ENCODE data around the gene CLEC12A. TPM values are rescaled to one million over a fixed set of nuclear protein-coding genes. Genes with fewer than 3 reads are reported as not detected.
"Not testable (repeated sequence)": the region's sequence is repeated elsewhere in the genome, so short reads cannot be mapped to it uniquely, and the experiment has no call there.

The CLEC12A gene
- total RNA-seq, 4 donors from 2014 or later: 0.75 to 6.5 (median 1.7) TPM

DNA sequence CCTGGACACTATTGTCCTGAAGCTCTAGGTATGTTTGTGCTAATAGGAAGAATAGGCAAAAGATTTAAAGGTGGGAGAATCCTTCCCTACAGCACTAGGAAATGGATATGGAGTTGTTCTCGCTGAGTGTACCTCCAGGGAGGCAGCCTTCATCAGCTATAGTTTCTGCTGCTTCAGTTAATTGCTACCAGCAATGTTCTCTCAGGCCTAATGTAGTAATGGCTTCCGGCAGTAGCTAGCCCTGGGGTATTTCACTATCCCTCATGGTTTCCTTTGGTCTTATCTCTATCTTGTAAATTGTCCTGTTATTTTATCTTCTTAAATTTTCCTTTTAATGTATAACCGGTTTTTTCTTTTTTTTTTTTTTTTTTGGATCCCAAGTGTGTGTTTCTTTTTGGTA, 9.3 kb upstream of the CLEC12A start:
- TF ChIP-seq, protein P1, sequence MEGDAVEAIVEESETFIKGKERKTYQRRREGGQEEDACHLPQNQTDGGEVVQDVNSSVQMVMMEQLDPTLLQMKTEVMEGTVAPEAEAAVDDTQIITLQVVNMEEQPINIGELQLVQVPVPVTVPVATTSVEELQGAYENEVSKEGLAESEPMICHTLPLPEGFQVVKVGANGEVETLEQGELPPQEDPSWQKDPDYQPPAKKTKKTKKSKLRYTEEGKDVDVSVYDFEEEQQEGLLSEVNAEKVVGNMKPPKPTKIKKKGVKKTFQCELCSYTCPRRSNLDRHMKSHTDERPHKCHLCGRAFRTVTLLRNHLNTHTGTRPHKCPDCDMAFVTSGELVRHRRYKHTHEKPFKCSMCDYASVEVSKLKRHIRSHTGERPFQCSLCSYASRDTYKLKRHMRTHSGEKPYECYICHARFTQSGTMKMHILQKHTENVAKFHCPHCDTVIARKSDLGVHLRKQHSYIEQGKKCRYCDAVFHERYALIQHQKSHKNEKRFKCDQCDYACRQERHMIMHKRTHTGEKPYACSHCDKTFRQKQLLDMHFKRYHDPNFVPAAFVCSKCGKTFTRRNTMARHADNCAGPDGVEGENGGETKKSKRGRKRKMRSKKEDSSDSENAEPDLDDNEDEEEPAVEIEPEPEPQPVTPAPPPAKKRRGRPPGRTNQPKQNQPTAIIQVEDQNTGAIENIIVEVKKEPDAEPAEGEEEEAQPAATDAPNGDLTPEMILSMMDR (IDR thresholded peaks at IDR 0.05): no peak
- DNase-seq (ENCODE audit: low spot score) (no peak), ATAC-seq (ENCODE audit: low FRiP score) (no peak)

DNA sequence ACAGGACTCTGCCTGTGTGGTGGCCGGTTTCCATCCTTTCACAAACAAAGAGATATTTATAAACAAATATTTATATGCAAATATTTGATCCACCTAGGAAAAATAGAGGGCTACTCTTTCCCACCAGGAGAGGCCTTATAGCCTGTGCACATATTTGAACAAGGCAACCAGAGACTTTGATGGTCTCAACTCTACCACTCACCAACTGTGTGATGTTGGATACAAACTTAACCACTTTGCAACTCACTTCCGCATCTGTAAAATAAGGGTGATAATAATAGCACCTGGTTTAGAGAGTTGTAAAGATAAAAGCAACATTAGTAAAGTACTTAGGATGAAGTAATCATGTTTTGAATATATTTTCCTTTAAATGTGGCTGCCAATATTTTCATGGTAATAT, 1.5 kb upstream of the CLEC12A start:
- no peak for ATAC-seq (ENCODE audit: low FRiP score)
- TF ChIP-seq, protein P1 (IDR thresholded peaks at IDR 0.05): no peak
- no peak for DNase-seq (ENCODE audit: low spot score)

DNA sequence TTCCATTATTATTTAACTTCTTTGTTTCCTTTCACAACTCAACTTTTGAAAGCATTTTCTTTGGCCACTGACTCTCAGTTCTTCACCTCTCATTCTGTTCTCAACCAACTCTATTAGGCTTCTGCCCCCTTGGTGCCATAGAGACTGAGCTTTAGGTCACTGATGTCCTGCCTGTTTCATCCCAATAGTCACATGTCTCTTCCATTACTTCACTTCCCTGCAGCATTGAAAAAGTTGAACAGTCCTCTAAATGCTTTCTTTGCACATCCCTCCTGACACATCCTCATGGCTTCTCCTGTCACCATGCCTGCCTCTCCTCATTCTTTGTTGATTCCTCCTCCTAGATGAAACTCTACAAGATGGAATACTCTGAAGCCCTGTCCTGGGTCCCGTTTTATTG, 2.7 kb downstream of the CLEC12A start:
- DNase-seq (ENCODE audit: low spot score) (no peak), ATAC-seq (ENCODE audit: low FRiP score) (no peak)
- TF ChIP-seq, protein P1 (IDR thresholded peaks at IDR 0.05): no peak

DNA sequence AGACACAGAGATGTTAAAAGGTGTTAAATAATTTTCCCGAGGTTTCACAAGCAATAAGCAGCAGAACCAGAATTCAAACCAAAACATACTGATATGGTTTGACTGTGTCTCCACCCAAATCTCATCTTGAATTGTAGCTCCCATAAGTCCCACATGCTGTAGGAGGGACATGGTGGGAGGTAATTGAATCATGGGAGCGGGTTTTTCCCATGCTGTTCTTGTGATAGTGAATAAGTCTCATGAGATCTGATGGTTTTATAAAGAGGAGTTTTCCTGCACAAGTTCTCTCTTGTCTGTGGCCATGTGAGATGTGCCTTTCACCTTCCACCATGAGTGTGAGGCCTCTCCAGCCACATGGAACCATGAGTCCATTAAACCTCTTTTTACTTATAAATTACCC, 3.5 kb downstream of the CLEC12A start:
- not testable (repeated sequence) for DNase-seq (ENCODE audit: low spot score); ATAC-seq (ENCODE audit: low FRiP score)

DNA sequence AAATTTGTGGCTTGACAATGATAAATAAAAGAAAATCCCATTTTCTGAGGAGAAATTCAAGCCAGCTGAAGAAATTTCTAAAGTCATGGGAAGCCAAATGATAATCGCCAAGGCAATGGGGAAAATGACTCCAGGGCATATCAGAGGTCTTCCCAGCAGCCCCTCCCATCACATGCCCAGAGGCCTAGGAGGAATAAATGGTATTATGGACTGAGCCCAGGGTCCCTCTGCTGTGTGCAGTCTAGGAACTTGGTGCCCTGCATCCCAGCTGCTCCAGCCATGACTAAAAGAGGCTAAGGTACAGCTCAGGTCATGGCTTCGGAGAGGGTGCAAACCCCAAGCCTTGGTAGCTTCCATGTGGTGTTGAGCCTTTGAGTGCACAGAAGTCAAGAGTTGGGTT, 4.4 kb downstream of the CLEC12A start:
- no peak for DNase-seq (ENCODE audit: low spot score)
- TF ChIP-seq, protein P1 (IDR thresholded peaks at IDR 0.05): no peak
- ATAC-seq (ENCODE audit: low FRiP score): no peak

DNA sequence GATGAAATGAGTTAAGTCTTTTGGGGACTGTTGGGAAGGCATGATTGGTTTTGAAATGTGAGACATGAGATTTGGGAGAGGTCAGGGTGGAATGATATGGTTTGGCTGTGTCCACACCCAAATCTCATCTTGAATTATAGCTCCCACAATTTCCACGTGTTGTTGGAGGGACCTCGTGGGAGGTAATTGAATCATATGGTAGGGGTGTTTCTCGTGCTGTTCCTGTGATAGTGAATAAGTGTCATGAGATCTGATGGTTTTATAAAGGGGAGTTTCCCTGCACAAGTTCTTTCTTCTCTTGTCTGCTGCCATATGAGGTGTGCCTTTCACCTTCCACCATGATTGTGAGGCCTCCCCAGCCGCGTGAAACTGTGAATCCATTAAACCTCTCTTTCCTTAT, 5.4 kb downstream of the CLEC12A start:
- not testable (repeated sequence) for DNase-seq (ENCODE audit: low spot score); ATAC-seq (ENCODE audit: low FRiP score)

DNA sequence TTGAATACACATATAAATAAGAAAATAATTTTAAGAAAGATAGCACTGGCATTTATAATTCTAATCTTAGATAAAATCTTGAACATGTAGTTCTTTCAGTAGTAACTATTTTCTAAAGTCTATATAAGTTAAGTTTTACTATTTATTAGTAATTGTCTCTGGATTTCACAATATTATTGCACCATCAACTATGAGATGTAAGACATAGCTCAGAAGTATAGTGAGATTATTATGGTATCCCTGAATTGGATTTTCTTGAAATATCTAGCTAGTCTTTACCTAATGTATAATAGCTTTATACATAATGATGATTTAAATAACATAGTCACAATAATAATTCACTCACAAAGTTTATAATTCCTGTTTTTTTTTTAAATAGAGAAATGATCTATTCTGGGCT, 6.7 kb downstream of the CLEC12A start:
- DNase-seq (ENCODE audit: low spot score): no peak
- ATAC-seq (ENCODE audit: low FRiP score): no peak
- TF ChIP-seq, protein P1 (IDR thresholded peaks at IDR 0.05): no peak

DNA sequence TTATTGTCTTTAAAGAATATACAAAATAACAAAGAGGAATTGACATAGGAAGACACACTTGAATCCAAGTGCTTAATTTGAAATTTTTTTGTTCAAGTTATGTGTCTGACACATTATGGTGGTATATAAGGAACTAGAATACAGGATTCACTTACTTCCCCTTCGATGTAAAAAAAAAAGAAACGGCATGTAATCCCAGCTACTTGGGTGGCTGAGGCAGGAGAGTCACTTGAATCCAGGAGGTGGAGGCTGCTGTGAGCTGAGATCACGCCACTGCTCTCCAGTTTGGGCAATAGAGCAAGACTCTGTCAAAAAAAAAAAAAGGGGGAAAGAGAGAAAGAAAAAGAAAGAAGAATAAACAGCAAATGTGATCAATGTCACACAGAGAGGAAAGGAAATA, 8.9 kb downstream of the CLEC12A start:
- ATAC-seq (ENCODE audit: low FRiP score): no peak
- TF ChIP-seq, protein P1 (IDR thresholded peaks at IDR 0.05): no peak
- no peak for DNase-seq (ENCODE audit: low spot score)

Measured in omental fat pad (tissue), 4 donors.